NCI-H1436 treated with DMSO at 0.1 percent for 48 hours (cell line): Measurements from ENCODE around the gene OR2A2.

ENCODE experiments used
- DNase-seq: peaks from one replicate; lab custom pipeline; 2025; lab: John Stamatoyannopoulos, UW

Gene OR2A2

DNA sequence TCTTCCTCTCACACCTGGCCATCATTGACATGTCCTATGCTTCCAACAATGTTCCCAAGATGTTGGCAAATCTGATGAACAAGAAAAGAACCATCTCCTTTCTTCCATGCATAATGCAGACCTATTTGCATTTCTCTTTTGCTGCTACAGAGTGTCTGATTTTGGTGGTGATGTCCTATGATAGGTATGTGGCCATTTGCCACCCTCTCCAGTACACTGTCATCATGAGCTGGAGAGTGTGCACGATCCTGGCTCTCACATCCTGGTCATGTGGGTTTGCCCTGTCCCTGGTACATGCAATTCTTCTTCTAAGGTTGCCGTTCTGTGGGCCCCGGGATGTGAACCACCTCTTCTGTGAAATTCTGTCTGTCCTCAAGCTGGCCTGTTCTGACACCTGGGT, 32.8 kb downstream of the OR2A2 start:
- no peak for DNase-seq

- no peak for DNase-seq
Observed at GRCh38 chr7:144144426-144144825, 35.0 kb downstream of the OR2A2 start.

DNA sequence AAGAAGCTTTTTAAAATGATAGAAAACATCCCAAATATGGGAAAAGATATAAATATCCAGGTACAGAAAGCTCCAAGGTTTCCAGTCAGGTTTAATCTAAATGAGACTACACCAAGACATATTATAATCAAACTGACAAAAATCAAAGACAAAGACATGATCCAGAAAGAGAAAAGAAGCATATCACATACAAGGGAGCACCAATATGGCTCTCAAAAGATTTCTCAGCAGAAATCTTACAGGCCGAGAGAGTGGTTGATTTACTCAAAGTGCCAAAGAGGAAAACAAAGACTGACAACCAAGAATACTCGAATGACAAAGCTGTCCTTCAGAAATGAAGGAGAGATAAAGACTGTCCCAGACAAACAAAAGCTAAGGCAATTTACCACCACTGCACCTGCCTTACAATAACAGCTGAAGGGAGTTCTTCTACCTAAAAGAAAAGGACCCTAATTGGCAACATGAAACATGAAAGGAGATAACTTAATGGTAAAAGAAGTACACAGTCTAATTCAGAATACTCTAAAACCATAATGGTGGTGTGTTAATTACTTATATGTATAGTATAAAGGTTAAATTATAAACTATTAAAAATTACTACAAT, 38.9 kb downstream of the OR2A2 start:
- no peak for DNase-seq

DNA sequence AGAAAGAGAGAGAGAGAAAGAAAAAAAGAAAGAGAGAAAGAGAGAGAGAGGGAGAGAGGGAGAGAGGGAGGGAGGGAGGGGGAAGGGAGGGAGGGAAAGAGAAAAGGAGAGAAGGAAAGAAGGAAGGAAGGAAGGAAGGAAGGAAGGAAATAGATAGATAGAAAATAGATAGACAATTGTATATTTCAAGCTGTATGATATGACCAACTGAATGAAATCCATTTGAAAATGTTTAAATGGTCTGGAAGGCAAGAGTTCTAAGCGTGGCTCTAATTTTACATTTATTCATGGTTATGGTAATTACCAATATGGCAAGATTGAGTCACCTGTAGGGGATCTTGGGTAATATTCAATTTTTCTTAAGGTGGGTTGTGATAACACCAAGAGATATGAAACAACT, 49.5 kb downstream of the OR2A2 start:
- DNase-seq, result no peak
